GM21825 (cell line): Measurements from ENCODE around the gene STAT3.
"Not testable (repeated sequence)": the region's sequence is repeated elsewhere in the genome, so short reads cannot be mapped to it uniquely, and the experiment has no call there.

ENCODE experiments used
- ATAC-seq: cut with Tn5 transposase; IDR thresholded peaks from one replicate; pipeline ENCODE4 v1.9.1; 2021; ENCODE audit warnings: mild to moderate bottlenecking, moderate library complexity; ENCODE audit not compliant: unreplicated experiment

The STAT3 gene

DNA sequence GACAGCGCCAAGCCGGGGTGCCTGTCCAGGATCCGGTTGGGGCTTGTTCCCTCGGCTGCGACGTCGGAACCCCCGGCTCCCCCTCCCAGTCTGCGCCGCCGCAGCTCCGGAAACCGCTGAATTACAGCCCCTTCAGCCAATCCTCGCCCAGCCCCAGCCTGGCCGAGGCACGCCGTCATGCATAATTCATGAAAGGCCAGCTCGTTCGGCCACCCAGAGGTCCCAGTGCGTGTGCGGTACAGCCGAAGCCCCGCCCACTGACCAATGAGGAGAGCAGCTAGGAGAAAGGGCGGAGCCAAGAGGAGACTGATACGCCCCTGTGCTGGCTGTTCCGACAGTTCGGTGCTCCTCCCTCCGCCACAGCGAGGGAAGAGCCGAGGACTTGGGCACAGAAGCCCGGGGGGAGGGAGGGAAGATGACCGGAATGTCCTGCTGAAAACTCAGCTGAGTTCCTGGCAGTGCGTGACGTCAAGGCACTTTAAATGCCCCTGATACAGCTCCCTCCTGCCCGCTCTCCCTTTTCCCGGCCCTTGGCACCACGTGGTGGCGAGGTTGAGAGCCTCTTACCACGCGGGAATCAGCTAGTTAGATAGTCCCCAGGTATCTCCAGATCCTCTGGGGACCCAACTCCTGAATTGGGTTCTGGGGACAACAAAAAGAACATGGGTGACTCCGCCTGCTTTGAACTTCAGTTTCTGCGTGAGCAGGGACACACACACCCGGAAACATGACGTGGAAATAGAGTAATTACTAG is at the start of gene STAT3:
TSS of gene STAT3 (minus strand) at position 62 of the 754 bp plus-strand sequence. CDS start 39,926 bp downstream, outside the sequence.
- peak; percentile 75 for ATAC-seq

DNA sequence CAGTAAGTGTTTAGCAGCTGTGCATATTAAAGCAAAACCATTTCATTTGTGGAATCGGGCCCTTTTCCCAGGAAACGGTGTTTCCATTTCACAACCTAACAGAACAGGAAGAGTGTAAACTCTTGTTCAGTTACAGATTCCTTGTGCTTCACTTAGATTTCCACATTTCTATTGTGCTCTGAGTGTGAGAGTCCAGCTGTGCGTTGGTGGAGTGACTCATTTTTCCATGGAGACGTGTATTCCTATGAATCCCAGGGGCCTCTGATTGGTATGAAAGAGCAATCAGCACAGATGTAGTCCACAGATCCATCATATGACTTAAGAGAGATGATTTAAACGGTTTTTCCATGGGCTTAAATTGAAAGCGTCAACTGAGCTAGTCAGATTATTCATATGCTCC is 48.1 kb upstream of the STAT3 start:
- ATAC-seq = no peak

DNA sequence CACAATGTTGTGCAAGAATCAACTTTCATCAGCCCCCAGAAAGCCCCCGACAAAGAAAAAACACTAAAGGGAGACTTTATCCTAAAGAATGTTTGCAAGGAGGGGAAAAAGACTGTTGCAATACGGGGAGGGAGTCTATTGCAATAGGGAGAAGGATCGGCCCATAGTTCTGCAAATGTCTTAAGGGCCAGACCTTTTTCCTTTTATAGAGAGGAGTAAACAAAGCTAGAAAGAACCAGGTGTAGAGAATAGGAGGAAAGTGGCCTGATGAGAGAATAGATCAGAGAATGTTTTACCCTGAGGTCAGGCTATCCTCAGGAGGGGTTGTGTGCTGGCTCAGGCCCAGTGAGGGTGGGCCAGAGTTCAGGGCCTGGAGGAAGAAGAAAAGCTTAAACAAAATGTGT is 43.5 kb upstream of the STAT3 start:
- no peak for ATAC-seq

DNA sequence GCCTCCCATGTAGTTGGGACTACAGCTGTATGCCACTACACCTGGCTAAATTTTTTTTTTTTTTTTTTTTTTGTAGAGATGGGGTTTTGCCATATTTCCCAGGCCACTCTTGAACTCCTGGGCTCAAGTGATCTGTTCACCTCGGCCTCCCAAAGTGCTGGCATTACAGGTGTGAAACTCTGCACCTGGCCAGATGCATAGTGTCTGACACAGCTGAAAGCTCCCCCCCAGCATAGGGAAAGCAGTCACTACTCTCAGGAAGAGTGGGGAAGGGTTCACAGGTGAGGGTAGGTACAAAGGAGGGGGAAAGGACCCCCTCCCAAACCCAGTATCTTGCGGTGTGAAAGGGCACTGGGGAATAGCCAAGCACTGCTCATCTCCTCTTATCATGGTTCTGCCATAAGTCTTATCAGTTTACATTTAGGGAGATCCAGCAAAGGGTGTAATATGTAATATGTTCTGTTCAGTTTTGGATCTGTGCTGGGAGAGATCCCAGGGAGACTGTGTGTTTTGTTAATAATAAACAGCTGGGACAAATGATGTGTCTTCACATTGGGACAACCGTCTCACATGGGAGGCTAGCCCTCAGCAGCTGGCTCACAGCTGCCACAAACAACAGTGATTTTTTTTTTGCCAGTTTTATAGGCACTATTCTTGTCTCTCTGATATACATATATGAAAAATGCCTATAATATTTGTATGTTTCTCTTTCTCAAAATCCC is 41.6 kb upstream of the STAT3 start:
- no peak for ATAC-seq

DNA sequence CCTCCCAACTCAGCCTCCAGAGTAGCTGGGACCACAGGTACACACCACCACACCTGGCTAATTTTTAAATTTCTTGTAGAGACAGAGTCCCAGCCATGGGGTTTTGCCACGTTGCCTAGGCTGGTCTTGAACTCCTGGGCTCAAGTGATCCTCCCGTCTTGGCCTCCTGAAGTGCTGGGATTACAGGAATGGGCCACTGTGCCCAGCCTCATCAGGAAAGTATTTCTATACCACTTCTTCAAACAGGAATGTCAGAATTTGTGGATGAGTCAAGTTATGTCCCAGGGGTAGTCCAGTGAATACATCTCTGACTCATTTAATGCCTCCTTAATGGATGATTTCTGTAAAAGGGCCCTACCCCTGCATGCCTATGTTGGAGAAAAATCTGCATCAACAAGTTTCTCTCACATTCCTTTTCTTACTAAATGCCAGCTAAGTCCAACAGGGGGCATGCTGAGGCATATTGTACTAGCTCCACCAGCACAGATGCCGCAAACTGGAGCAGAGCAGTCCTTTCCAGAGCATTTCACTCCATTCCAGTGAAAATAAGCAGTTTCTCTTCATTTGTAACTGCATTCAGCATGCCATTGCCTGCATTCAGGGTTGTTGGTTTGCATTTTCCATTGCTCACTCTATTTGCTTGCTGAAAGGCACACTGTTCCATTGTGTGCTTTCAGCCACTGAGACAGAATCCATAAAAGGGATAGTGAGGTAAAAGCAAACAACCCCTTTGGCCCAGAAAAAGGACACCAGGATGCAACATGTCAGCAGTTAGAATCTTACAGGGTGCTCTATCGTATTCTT is 40.1 kb upstream of the STAT3 start:
- ATAC-seq = no peak

DNA sequence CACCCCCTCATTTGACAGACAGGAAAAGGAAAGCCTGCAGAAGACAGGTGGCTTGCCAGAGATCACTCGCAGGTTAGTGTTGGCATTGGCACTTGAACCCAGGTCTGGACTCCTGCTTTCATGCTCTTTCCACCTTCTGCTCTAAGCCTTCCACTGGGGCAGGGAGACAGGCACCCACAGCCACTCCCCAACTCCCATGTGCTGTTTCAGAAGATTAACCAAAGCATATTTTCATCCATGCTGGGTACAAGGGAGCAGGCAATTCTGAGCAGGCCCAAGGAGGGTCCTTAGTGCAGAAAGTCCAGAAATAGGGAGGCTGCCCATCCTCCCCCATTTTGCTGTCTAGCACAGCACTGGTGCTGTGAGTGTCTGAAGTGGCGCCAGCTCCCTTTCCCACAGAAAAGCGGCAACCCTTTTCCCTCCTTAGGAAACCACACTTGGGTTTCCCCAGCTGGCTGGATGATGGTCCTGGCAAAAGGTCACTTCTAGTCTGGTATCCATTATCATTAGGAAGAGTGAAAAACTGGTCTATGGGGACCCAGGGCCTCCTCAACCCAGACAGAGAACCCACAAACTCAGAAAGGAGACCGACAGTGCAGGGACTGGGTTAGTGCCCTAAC is 36.9 kb upstream of the STAT3 start:
- ATAC-seq = no peak

DNA sequence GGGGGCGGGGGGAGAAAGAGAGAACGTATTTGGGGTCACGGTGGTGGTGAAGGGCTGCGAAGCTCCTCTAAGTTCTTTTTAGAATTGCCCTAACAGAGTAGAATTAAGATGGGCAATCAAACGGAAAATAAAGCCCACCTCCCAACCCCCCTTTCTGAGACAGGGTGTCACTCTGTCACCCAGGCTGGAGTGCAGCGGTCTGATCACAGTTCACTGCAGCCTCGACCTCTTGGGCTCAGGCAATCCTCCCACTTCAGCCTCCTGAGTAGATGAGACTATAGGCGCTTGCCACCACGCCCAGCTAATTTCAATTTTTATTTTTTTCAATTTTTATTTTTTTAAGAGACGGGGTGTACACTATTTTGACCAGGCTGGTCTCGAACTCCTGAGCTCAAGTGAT is 35.5 kb upstream of the STAT3 start:
- ATAC-seq = no peak

DNA sequence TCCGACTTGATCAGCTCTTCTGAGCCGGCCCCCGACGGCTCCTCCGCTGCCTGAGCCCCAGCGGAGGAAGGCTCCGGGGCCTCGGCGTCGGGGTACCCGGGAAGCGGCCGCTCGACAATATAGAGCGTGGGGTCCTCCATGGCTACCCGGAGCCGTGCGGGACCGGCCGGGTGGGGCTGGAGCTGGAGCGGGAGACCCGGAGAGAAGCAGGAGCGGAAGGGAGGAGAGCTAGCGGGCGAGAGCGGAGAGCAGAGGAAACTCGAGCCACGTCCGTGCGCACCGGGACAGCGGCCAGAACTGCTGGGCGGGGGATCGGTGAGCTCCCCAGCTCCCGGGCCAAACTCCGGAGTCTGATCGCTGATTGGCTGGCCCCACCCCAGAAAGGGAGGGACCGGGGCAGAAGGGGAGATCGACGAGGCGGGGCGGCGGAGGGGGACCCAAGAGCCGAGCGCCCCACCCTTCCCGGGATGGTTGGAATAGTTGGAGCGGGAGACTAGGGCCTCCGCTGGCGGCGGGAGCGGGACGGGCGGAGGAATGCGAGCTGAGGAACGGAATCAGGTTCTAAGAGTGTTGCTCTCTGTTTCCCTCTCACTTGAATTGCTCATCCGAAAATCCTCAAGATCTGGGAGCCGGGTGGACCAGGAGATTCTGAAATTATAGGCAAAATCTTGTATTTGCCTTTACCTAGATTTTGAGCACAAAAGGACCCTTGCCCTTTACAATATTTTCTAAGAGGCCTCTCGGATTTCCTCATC is 34.9 kb upstream of the STAT3 start, which contains the start of gene CAVIN1:
TSS of gene CAVIN1 (minus strand) at position 299 of the 755 bp plus-strand sequence. CDS start at position 140, 159 bp downstream.
- ATAC-seq = no peak

DNA sequence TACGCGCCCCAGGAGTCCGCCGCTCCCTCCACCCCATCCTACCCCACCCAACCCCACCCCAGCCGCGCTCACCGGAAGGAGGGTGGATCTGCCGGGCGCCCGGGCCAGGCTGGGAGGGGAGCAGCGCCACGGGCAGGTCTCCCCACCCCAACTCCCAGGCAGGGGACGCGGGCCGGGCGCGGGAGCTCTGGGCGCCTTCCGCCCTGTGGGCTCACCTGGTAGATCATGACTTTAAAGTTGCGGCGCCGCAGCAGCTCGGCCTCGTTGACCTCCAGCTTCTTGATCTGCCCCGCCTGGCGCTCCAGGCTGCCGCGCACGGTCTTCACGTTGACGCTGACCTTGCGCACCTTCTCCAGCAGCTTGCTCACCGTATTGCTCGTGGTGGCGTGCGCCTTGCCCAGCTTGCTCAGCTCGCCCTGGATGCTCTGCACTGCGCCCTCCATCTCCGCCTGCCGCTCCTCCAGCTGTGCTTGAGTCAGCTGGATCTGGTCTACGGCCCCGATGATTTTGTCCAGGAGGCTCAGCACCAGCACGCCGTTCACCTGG is 34.2 kb upstream of the STAT3 start:
- no peak for ATAC-seq

DNA sequence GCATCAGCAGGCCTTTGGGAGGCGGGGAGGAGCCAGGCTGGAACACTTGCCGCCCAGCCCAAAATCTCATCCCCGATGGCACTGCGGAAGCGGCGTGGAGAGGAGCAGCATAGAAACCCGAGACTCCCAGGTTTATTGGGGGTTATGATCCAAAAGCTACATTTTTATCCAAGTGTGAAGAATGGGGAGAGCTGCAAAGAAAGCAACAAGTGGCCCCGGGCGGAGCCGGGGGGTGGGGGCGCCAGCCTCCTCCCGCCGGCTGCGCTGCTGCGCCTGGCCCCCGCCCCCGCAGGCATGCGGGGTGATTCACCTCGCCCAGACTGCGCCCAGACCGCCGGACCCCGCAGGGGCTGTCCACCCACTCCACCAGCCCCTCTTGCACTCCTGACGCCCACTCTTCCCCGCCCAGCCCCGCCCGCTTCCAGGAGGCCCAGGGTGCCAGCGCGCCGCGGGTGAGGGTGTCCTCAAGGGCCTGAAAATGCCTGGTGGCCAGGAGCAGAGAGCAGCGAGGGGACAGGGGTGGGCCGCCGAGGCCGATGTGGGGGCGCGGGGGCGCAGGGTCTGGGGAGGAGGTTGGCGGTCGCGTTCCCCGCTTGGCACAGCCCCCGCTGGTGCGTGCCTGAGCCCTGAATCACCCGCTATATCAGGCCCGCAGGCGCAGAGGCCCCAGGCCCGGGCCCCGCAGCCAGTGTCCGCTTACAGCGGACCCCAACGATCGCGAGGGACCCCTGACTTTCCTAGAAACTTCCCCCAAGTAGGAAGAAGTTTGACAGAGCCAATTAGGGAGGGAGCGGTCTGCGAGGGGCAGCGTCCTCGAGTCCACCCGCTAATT is 33.5 kb upstream of the STAT3 start:
- no peak for ATAC-seq

DNA sequence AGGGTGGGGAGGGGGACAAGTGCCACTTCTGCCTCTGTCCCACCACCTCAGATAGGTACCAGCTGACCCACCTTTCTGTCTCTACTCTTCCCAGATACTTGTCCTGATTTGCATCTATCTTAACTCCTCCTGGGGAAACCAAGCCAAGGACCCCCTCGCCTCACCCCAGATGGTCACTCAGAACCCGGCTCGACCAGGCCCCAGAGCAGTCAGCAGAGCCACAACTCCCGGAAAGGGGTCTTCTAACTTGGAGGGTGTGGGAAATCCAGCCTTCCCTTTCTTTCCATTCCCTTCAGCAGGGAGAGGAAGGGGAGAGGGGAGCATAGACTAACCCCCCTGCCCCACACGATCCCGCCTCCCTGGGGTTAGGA is 32.9 kb upstream of the STAT3 start:
- no peak for ATAC-seq

DNA sequence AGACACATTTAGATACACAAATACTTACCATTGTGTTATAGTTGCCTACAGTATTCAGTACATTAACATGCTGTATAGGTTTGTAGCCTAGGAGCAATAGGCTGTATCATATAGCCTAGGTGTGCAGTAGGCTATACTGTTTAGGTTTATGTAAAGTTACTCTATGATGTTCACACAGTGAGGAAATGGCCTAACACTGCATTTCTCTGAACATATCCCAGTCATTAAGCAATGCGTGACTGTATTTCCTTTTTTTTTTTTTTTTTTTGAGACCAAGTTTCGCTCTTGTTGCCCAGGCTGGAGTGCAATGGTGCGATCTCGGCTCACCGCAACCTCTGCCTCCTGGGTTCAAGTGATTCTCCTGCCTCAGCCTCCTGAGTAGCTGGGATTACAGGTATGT is 29.7 kb upstream of the STAT3 start:
- not testable (repeated sequence) for ATAC-seq

DNA sequence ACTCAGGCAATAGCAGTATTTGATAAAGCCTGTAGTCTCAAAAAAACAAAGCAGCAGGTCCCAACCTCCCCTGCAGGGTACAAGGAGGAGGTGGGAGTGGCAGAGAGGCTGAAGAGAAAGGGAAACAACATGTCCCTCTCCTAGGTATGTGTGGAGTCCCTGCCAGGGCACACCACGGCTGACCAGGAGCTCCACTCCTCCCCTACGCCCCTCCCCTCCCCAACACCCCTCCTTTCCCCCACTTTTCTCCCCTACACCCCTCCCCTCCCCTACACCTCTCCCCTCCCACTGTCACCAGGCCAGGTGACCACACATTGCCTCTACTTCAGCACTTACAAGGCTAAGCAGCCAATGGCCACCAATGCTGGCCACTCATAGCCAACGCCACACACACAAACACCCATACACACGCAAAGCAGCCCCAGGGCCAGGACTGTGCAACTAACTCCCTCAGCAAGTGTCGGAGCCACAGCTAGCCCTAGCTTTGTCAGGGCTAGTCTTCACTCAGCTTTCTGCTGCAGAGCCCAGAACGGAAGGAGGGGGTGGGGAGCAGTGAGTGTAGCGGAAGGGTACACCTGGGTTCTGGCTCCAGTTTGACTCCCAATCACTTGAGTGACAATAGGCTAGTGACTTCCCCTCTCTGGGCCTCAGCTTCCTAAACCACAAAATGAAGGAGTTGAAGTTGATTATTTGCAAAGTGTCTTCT is 26.6 kb upstream of the STAT3 start:
- no peak for ATAC-seq

DNA sequence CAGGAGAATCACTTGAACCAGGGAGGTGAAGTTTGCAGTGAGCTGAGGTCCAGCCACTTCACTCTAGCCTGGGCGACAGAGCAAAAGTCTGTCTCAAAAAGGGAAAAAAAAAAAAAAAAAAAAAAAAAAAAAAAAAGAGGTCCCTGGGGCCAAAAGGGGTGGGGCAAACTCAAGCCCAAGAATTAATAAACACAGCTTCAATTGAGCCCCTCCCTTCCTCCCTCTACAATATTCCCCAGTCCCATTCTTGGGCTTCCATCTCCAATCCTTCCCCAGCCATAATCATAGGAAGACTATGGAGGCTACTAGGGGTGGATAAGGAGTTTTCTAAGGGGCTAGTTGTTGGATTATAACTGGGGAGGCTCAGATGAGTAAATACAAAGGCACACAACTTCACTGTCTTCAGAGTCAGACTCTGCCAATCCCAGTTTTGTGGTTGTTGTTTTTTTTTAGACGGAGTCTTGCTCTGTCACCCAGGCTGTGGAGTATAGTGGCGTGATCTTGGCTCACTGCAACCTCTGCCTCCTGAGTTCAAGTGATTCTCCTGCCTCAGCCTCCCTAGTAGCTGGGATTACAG is 25.3 kb upstream of the STAT3 start:
- ATAC-seq = no peak

DNA sequence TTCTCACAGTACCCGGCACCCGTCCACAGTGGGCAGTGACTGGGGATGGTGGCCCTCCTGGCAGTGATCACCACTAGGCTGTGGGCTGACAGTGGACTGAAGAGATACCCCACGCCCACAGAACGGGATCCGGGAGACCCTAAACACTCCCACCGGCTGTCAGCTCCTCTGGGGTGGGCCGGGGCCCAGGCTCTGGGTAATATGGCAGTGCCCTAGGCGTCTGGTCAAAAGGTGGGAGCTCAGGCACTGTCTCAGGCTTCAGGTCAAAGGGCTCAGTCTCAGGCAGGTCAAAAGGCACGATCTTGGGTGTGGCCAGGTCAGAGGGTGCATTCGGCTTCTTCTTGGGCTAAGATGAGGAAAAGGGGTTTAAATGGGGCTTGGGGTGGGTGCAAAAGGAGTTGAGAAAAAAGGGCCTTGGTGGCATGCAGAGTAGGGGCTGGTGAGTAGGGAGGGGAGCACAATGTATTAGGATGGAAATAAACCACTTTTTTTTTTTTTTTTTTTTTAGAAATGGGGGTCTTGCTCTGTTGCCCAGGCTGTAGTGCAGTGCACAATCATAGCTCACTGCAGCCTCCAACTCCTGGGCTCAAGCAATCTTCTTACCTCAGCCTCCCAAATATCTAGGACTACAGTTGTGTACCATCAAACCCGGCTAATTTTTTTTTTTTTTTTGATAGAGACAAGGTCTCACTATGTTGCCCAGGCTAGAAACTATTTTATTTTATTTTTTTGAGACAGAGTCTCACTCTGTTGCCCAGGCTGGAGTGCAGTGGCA is 23.9 kb upstream of the STAT3 start:
- no peak for ATAC-seq

DNA sequence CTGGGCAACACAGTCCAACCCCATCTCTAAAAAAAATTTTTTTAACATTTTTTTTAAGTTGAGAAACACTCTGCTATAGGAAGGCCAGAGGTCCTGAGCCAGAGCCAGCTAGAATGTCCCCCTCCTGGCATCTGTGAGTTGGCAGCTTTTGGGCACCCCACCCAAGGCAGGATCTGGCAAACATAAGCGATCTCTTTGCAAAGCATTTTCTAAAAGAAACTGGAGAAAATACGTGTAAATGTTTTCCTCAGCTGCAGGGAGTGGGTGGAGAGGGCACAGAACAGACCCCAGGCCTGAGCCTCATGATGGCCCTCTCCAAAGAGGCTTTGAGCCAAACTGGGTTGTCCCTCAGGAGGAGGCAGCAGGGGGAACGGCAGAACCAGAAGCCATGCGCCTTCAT is 23.1 kb upstream of the STAT3 start:
- no peak for ATAC-seq

DNA sequence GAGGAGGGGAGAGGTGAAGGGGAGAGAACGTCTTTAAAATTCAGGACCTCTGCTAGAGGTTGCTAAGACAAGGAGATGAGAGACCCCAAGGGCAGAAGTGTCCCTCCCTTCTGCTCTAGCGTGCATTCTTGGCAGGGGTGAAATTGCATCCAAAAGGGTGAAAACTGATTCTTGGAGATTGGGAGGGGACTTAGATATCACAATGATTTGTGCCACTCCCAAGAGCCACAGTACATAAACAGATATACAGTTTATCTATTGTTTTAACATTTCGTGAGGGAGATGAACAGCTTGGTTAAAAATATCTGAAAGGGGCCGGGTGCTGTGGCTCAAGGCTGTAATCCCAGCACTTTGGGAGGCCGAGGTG is 22.1 kb upstream of the STAT3 start:
- no peak for ATAC-seq
